Testis (tissue), 2 donors: ENCODE measurements around the gene PRKAR1B.

Experiments used
- CTCF ChIP-seq, 3 experiments: fragments of 450-650 bp in 2 of 3; fragments of 200-600 bp in 1 of 3; sonication (generic) in 1 of 3; IDR thresholded peaks; one replicate each; pipeline ENCODE4 v1.5.1; 2016 to 2019; ENCODE audit warnings: antibody characterized with exemption in 3 of 3, mild to moderate bottlenecking in 2 of 3, moderate library complexity in 1 of 3
- POLR2A ChIP-seq: fragments of 450-650 bp; IDR thresholded peaks from one replicate; pipeline ENCODE4 v1.6.1; 2017; ENCODE audit warnings: antibody characterized with exemption, mild to moderate bottlenecking, moderate library complexity

- TF ChIP-seq CTCF (IDR thresholded peaks at IDR 0.05) (no peak), POLR2A (no peak)
These were observed 209.1 kb downstream of the PRKAR1B start for GRCh38 chr7:517774-518629.
